MM.1S (cell line): ENCODE measurements around the gene EP400.

Source experiments
- EZH2 ChIP-seq: fragments of 300-600 bp; sonication (generic); optimal IDR thresholded peaks from 2 replicates; pipeline ENCODE3; 2017; ENCODE audit warnings: low read depth, mild to moderate bottlenecking, antibody characterized with exemption, low read length, mixed read lengths
- TF ChIP-seq, protein P1 (sequence below): fragments of 300-600 bp; sonication (generic); IDR thresholded peaks from 2 replicates; pipeline ENCODE4 v1.5.1; 2016; ENCODE audit warnings: antibody characterized with exemption, low read length, mixed read lengths

DNA sequence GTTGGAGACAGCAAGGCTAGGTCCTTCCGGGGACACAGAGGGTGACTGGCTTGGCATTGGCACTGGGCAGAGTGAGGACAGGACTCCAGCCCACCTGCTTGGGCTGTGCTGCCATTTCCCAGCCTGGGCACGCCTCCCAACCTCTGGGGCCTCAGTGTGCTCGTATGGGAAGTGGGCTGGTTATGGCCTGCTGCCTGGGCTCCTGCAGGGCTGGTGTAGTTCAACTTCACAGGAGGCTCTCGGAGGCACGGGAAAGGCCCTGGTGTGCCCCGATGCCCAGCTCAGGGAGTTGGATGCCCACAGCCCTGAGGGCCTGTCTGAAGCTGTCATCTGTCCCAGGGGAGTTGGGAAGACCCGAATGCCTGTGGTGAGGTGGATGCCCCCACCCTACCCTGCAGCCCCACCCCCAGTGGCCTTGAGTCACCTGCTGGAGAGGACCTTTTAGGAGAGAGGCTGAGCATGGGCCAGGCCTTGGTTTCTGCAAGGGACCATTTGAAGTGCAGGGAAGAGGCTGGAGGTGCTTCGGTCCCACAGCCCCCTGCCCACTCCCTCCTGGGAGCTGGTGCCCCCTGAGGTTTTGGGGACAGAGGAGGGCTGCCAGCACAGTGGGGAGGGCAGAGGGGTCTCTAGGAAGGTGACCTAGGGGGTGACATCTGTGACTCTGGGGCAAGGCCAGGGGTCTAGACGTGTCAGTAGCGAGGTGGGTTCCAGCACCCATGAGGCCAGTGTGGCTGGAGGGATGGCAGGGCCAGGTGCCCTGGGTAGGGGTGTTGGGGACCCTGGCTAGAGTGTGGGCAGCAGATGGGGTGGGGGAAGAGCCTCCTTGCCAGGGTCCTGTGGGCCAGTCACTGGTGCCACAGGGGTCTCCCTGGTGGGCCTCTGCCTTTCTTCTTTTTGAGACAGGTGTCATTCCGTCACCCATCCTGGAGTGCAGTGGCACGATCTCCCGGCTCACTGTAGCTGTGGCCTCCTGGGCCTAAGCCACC lies 46.2 kb upstream of the EP400 start:
- TF ChIP-seq, protein P1, sequence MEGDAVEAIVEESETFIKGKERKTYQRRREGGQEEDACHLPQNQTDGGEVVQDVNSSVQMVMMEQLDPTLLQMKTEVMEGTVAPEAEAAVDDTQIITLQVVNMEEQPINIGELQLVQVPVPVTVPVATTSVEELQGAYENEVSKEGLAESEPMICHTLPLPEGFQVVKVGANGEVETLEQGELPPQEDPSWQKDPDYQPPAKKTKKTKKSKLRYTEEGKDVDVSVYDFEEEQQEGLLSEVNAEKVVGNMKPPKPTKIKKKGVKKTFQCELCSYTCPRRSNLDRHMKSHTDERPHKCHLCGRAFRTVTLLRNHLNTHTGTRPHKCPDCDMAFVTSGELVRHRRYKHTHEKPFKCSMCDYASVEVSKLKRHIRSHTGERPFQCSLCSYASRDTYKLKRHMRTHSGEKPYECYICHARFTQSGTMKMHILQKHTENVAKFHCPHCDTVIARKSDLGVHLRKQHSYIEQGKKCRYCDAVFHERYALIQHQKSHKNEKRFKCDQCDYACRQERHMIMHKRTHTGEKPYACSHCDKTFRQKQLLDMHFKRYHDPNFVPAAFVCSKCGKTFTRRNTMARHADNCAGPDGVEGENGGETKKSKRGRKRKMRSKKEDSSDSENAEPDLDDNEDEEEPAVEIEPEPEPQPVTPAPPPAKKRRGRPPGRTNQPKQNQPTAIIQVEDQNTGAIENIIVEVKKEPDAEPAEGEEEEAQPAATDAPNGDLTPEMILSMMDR: no peak
- no peak for TF ChIP-seq EZH2
